Type B pancreatic cell (in vitro differentiated cells): ENCODE data around the gene GPR39. TPM values are rescaled to one million over a fixed set of nuclear protein-coding genes. Genes with fewer than 3 reads are reported as not detected.

Experiments used
- DNase-seq: peaks from one replicate; pipeline ENCODE4 v3.0.0; 2021; ENCODE audit warnings: mixed read lengths; ENCODE audit not compliant: unreplicated experiment; ENCODE audit errors: extremely low spot score
- H3K27ac Mint-ChIP-seq: 2 replicates; pipeline ENCODE4 v1.8.0; 2021; ENCODE audit warnings: mild to moderate bottlenecking, mixed read lengths
- H3K27me3 Mint-ChIP-seq: 2 replicates; pipeline ENCODE4 v1.8.0; 2021; ENCODE audit warnings: mixed read lengths
- H3K36me3 Mint-ChIP-seq: 2 replicates; pipeline ENCODE4 v1.8.0; 2021; ENCODE audit warnings: mixed read lengths
- H3K4me1 Mint-ChIP-seq: one replicate; pipeline ENCODE4 v1.8.0; 2021; ENCODE audit warnings: mixed read lengths; ENCODE audit not compliant: unreplicated experiment
- H3K4me3 Mint-ChIP-seq: 2 replicates; pipeline ENCODE4 v1.8.0; 2021; ENCODE audit warnings: mild to moderate bottlenecking, mixed read lengths
- H3K9me3 Mint-ChIP-seq: 2 replicates; pipeline ENCODE4 v1.8.0; 2021; ENCODE audit warnings: mixed read lengths
- total RNA-seq: library from RNA; stranded (reverse); gene quantifications from 2 replicates; pipeline ENCODE4 v1.2.1, GENCODE V29; 2021; ENCODE audit warnings: low replicate concordance
- TF ChIP-seq, protein P1 (sequence below): fragments of 200-600 bp; sonication (generic); conservative IDR thresholded peaks from 2 replicates; pipeline ENCODE4 v1.5.0; 2021; ENCODE audit warnings: antibody characterized with exemption, mild to moderate bottlenecking

GPR39 gene
- total RNA-seq, 1 donor from 2014 or later = 4.1 TPM

DNA sequence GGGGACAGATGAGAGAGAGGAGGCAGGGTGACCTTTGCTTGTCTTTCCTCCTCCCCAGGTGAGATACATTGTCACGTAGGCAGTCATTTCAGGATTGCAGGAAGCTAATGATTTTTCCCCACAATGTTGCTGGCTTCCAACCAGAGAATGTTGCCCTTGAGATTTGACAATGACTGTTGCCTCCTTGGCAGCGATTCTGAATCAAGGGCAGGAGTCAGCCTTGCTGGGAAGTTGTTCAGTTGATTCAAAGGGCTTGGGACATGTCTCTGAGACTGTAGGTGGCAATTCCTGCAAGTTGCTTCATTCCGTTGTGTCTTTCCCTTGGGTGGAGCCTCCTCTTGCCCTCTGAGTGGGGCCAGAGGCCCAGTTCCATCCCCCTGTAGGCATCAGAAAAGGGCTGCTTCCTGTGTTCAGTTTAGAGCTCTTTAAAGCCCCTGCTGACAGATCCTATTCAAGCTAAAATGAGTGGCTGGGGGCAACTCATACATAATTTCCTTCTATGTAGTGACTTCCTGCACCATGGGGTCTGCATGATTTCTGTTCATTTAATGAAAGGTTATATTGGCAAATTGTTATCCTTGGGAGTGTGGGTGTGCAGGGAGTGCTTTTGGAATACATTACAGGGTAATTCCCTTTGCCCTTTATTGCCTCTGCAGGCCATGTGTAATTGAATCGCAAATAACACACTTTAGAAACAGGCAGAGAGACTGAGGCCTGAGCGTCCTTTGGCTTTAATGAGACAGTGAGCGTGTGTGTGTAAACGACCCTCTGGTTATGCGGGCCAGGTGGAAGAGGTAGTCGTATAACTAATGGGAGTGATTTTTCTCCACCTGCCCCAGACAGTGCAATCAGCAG lies 52.4 kb downstream of the GPR39 start:
- Mint-ChIP-seq H3K27me3 (no peaks in the 10 kb centered on the region), H3K4me1 (no peaks in the 10 kb centered on the region), H3K4me3 (no peak overlapping the region), H3K9me3 (no peaks in the 10 kb centered on the region), H3K36me3 (no peaks in the 10 kb centered on the region), H3K27ac (no peak overlapping the region)
- no peak for DNase-seq
- TF ChIP-seq, protein P1, sequence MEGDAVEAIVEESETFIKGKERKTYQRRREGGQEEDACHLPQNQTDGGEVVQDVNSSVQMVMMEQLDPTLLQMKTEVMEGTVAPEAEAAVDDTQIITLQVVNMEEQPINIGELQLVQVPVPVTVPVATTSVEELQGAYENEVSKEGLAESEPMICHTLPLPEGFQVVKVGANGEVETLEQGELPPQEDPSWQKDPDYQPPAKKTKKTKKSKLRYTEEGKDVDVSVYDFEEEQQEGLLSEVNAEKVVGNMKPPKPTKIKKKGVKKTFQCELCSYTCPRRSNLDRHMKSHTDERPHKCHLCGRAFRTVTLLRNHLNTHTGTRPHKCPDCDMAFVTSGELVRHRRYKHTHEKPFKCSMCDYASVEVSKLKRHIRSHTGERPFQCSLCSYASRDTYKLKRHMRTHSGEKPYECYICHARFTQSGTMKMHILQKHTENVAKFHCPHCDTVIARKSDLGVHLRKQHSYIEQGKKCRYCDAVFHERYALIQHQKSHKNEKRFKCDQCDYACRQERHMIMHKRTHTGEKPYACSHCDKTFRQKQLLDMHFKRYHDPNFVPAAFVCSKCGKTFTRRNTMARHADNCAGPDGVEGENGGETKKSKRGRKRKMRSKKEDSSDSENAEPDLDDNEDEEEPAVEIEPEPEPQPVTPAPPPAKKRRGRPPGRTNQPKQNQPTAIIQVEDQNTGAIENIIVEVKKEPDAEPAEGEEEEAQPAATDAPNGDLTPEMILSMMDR = no peak

DNA sequence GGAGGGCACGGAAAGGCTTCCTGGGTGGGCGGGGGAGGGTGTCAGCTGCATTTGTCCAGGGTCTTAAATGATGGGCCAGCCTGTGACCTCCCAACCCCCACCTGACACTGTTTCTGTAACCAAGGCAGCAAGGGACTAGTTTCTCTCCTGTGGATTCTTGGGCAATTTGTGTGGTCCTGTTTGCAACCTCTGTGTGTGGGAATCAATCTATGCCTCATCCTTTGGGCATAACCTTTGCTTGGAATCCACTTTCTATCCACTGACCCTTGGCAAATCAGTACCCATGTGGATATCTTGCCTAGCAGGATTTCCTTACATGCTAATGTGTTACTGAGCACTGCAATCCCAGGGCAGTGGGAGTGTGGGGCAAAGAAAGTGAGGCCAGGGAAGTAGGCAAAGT lies 54.1 kb downstream of the GPR39 start:
- no peak for DNase-seq
- H3K4me3 Mint-ChIP-seq = no peak overlapping the region
- H3K27me3 Mint-ChIP-seq = no peaks in the 10 kb centered on the region
- no peak overlapping the region for H3K27ac Mint-ChIP-seq
- no peaks in the 10 kb centered on the region for H3K9me3 Mint-ChIP-seq
- TF ChIP-seq, protein P1 = no peak
- no peaks in the 10 kb centered on the region for H3K4me1 Mint-ChIP-seq
- no peaks in the 10 kb centered on the region for H3K36me3 Mint-ChIP-seq

DNA sequence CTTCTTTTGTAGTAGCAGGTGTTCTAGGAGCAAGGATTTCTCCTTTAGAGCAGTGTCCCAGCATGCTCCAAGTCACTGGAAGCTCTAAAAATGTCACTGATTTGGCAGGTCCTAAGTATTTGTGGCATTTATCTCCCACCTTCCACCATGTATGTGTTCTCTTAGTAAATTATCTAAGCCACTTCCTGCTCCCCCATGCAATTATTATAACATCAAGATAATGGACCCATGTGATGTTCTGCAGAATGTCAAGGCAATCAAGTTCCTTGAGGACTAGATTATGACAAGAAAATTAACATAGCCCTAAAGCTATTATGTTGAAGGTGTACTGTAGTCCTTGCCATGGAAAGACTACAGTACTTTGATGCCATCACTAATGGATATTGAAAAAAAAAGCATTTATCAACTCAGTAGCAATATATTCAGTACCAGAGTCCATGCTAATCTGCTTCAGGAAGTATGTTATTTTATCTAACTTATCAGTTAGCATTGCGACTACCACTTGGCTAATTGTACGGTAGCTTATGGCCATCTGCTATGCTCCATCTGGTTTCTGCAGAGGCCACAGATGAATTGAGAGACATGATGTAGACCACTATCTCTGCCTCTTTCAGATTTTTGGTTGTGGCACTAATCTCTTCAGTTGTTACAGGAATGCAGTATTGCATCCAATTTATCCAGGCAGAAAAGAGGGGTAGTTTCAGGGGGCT lies 56.7 kb downstream of the GPR39 start:
- Mint-ChIP-seq H3K27ac (no peak overlapping the region), H3K4me3 (no peak overlapping the region), H3K9me3 (no peaks in the 10 kb centered on the region), H3K36me3 (no peaks in the 10 kb centered on the region), H3K4me1 (no peaks in the 10 kb centered on the region), H3K27me3 (no peaks in the 10 kb centered on the region)
- DNase-seq = no peak
- TF ChIP-seq, protein P1 = no peak

DNA sequence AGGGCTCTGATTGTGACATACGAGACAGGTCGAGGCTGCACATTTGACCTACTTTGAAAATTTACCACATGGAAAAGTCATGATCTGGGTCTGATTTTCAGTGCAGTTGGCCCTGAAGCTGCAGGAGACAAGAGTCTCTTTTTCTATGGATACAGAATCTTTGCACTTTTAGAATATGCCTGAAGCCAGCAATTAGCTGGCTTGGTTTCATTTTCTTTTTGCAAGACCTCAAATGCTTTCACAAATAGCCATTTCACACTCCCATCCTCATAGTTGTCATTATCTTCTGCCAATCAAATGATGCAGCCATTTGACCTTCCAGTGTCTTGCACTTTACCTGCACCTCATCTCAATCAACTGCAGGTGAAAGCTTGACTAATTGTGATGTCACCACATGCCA lies 59.0 kb downstream of the GPR39 start:
- TF ChIP-seq, protein P1 = no peak
- H3K4me3 Mint-ChIP-seq = no peak overlapping the region

DNA sequence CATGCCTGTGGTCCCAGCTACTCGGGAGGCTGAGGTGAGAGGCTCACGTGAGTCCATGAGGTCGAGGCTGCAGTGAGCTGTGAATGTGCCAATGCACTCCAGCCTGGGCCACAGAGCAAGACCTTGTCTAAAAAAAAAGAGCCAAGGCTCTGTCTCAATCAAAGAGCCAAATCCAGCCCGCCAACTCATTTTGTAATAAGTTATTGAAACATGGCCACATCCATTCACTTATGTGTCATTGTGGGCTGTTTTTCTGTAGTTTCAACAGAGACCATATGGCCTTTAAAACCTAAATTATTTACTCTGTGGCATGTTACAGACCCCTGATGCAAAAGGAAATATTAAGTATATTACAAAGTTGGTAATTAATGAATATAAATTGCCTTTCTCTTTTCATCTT lies 60.8 kb downstream of the GPR39 start:
- Mint-ChIP-seq H3K9me3 (no peaks in the 10 kb centered on the region), H3K4me3 (no peak overlapping the region), H3K4me1 (no peaks in the 10 kb centered on the region), H3K27ac (no peak overlapping the region), H3K36me3 (no peaks in the 10 kb centered on the region), H3K27me3 (no peaks in the 10 kb centered on the region)
- no peak for DNase-seq
- TF ChIP-seq, protein P1 = no peak

More for the DNA sequence above, 59.0 kb downstream of the GPR39 start:
- Mint-ChIP-seq H3K27ac (no peak overlapping the region), H3K9me3 (no peaks in the 10 kb centered on the region), H3K36me3 (no peaks in the 10 kb centered on the region), H3K27me3 (no peaks in the 10 kb centered on the region), H3K4me1 (no peaks in the 10 kb centered on the region)
- DNase-seq = no peak
